Left colon (tissue), 2 donors: ENCODE data around the gene SMIM41. TPM values are rescaled to one million over a fixed set of nuclear protein-coding genes. Genes with fewer than 3 reads are reported as not detected.
A peak's percentile ranks its signal among the peaks of the same experiment; 100 is the strongest.

Experiments
- ATAC-seq: fragments of 200-7000 bp; cut with Tn5 transposase; one replicate; pipeline ENCODE4 v1.9.1; 2020; ENCODE audit warnings: mild to moderate bottlenecking, moderate library complexity
- DNase-seq, 2 donors: peaks; one replicate each; pipeline ENCODE4 v3.0.0-alpha.2; 2020
- intact Hi-C, 2 donors: fragments of 100-400 bp; cut with DNase I in 1 of 2; cut with micrococcal nuclease in 1 of 2; formaldehyde crosslinking; loops; one replicate each; pipeline versions ENCODE4 v1.11.2 to v1.14.0; 2022; cut with DNase I, micrococcal nuclease
- long read RNA-seq: library from polyadenylated mRNA; unstranded; transcript quantifications from one replicate; pipeline ENCODE4 v2.0.0, GENCODE V29; 2021
- total RNA-seq, 2 donors: library from RNA; stranded (reverse); fragmentation: NEBNext Ultra II Directional; extraction: Animal tissue kit (Norgen Biotek cat#: 25700); gene quantifications; one replicate each; pipeline ENCODE4 v1.2.1, GENCODE V29; 2021
- donor health status: DM: no; HTN: no; CAD: no.
- donor health status: DM: yes; HTN: yes; CAD: no.

The SMIM41 gene
- under 1 TPM in 1 of 2 donors, not detected in 1; 0.31 TPM for total RNA-seq
- long read RNA-seq, result 0 reads

DNA sequence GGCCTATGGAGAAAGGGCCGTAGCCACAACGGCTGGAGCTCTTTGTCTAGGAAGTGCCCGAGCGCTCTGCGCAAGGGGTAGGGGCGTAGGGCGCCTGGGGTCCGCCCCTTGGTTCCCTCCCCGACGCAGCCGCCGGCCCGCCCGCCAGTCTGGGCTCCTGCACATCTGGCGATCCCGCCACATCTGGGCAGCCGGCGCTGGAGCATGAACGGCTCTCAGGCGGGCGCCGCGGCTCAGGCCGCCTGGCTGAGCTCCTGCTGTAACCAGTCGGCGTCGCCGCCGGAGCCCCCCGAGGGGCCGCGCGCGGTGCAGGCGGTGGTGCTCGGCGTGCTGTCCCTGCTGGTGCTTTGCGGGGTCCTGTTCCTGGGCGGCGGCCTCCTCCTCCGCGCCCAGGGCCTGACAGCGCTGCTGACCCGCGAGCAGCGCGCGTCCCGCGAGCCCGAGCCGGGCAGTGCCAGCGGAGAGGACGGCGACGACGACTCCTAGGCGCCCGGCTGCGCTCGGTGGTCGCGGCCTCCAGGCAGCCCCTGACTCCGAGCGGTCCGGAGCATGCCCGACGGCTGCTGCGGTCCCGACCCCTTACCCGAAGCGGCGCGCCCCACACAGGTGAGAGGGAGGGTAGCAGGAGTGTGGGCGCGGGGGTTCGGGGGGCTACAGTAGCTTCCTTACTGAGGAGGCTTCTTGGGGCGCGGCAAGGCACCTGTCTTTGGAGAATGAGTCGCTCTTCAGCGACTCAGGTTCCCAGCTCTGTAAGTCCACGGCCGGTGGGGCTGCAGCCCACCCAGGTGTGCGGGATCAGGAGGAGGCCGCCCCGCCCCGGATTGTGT lies at the start of gene SMIM41:
TSS of gene SMIM41 (plus strand) at position 129 of the 827 bp plus-strand sequence. CDS start at position 205, 76 bp downstream.
- DNase-seq (no peak), ATAC-seq (no peak)
- intact Hi-C loops, result loop anchor here (5.0 to 10.0 kb wide), 2 partner anchors 55 to 57 kb away; no protein-coding TSS in a partner anchor

DNA sequence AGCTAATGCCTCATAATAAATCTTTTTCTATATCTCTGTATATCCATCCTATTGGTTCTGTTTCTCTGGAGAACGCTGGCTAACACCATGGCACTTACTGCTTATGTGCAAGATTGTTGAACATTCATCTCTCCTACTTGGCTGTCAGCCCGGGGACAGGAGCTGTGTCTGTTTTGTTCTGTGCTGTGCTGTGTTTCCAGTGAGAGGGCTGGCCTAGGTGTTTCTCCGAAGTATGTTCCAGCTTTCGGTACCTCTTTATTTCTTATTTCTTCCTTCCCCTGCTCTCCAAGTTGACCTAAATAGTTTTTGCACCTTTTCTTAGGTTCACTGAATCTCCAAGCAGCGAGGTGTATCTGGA lies 47.1 kb upstream of the SMIM41 start:
- DNase-seq, result peak; percentile 74 to 83
- intact Hi-C loops, result no loop called here
- ATAC-seq, result peak; percentile 40

DNA sequence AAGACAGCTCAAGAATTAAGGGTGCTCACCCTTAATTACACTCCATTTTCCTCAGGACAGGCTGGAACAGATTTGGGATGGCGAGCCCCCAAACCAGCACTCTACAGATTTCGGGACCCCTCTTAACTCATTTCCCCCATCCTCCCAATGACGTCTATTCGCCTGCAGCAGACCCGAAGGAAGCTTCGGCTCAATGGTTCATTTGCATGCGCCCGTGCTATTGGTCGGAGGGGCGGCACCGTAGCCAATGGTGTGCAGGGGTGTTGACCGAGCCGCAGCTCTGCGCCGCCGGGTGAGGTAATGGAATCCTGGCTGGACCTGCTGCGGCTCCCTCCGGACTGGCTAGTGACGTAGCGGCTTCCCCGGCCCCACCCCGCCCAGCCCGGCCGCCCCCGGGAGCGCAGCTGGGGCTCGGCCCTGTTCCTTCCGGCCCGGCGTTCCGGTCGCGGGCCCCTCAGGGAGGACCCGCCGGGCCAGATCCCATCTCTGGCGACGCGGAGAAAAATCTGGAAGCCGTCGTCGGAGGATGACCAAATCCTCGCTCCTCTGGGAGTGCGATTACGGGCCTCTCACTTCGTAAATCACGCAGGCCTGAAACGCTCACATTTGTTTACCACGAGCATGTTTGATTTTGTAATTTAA lies 46.6 kb upstream of the SMIM41 start:
- peak; percentile 97 to 99 for DNase-seq
- intact Hi-C loops, result no loop called here
- peak; percentile 91 for ATAC-seq

DNA sequence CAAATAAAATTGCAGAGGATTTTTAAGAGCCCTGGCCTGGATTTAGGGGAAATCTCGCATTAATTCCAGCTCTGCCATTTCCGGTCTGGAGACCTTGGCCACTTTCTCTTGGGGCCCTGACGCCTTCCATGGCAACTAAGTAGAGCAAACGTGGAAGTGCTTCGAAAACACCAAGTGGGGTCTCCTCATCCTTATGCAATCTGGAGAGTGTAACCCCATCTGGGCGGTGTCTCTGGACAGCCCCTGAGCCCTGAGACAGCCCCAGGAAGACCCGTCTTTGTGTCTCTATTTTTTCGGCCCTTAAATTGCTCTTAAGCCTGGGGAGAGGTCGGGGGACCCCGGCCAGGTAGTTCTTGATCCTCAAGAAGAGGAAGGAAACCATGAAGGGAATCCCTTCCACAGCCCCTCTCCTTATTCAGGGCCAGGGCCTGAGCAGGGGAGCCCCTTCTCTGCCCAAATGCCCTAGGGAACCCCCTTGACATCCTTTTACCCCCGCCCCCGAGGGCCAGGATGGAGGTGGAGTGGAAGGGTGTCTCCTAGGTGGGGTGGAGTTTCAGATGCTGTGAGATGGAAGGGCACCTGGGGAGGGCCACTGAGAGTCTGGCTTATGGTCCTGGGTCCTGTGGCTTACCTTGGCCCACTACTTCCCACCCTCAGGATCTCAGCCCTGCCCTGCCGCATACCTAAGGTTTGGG lies 45.9 kb upstream of the SMIM41 start:
- DNase-seq, result peak in 1 of 2 donors; percentile 31
- no peak for ATAC-seq
- intact Hi-C loops, result no loop called here

DNA sequence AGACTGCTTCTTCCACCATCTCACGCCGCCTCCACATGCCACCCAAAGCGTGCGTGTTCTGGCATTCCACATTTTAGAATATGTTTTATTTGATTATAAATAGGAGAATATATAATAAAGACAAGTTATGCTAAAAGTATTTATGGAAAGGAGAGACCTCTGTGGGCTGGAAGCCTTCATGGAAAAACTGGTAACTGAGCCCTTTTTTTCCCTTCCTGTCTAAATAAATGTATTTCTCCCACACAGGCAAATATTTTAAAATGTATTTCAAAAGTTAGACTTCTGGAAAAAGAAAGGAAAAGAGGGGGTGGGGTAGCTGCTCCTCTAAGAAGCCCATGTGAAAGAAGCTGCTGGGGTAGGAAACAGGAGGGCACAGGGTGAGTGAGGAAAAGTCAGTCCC lies 44.3 kb upstream of the SMIM41 start:
- no peak for DNase-seq
- no peak for ATAC-seq
- intact Hi-C loops, result no loop called here

DNA sequence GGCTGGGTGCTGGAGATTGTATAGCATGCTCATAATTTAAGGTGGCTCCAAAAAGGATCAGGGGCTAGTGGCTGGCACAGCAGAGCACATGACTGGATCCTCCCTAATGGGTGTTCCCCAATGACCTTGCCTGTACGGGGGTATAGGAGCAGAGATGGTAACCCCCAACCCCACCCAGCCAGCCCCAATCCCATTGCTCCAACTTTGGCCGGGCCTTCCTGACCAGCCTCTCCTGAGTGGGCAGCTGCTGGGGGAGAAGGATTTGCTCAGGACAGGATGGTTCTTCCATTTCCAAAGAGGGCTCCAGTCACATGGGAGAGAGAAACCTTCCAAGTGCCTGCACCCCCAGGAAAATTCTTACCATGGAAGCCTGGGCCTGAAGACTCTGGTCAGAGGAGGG lies 43.6 kb upstream of the SMIM41 start:
- intact Hi-C loops, result no loop called here
- ATAC-seq (no peak), DNase-seq (no peak)

DNA sequence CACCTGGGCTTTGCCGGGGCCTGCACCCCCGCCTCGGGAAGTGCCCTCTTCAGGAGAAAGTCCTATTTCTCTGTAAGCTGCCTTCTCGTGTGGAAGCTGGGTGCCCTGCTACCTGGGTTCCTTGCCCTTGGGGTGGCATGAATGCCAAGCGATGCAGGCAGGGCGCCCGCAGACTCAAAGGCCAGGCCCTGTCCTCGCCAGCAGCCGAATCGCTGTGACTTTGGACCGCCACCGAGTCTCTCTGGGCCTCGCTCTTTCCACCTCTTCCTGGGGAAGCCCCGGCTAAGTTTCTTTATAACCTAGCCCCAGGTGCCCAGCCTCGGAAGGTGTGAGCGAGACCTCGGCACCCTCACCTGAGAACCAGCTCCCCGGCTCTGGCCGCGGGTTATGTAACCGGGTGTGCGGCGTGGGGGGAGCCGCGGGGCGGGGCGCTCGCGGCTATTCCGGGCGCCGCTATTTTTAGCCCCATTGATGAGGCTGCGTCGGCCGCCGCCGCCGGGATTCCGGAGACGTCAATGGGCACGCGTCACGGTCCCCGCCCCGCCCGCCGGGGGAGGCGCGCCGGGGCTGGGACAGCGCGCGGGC lies 42.8 kb upstream of the SMIM41 start:
- DNase-seq (peak; percentile 90 to 92), ATAC-seq (peak; percentile 68)
- intact Hi-C loops, result no loop called here

DNA sequence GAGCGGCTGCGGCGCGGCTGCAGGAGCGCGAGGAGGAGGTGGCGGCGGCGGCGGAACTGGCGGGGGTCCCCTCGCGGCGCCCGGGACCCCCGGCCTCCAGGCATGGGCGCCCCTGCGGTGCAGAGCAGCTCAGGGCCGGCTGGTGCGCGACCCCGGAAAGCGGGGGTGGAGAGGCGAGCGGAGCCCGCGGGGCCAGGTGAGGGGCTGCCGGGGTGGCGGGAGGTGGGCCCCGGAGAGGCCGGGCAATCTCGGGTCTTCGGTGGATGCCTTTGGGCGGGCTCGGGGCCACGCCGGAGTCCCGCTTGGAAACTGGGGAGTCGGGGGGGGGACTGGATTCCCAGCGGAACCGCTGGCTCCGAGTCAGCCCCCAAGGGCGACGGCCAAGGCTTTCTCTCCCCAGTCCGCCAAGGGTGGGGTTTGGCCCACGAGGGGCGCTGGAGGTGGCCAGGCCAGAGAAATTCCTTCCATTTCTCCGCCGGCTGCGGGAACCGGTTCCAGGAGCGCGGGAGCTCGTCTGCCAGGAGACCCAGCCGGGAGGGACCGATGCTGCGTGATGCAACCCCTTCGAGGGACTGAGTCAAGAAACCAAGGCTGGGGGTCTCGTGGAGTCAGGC lies 42.1 kb upstream of the SMIM41 start:
- intact Hi-C loops, result no loop called here
- ATAC-seq, result no peak

DNA sequence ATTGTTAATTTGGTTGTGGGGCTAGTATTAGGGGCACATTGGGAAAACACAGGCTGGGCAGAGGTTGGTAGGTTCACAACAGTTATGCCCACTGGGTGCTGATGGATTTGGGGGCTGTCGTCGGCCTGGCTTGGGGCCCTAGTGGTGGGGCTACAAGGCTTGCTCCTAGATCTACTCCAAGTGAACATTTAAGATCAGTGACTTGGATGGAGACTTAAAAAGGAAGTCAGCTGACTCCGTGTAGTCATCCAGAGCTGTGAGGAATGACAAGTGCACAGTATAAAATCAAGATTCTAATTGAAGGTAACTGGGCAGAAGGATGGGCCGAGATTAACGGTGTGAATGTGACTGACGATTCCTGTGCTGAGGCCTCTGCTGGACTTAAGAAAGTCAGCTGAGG lies 41.1 kb upstream of the SMIM41 start:
- intact Hi-C loops, result no loop called here
- ATAC-seq (no peak), DNase-seq (peak in 1 of 2 donors; percentile 23)

More for the DNA sequence above, 42.1 kb upstream of the SMIM41 start:
- peak in 1 of 2 donors; percentile 57 for DNase-seq

DNA sequence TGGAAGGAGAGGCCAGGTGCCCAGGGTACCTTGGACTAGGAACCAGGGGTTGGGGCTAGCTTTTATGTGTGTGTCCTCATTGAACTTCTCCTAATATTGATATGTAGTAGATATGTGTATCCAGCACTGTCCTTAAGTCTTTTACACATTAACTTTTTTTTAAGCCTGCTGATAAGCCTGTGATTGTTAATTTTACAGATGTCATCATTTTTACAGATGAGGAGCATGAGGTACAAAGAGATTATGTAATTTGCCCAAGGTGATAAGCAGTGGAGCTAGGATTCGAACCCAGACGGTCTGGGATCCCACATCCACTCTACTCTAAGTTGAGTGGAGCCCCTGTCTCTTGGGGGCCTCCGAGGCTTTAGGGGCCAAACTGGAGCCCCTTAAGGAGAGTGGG lies 38.5 kb upstream of the SMIM41 start:
- DNase-seq (no peak), ATAC-seq (no peak)
- intact Hi-C loops, result no loop called here

DNA sequence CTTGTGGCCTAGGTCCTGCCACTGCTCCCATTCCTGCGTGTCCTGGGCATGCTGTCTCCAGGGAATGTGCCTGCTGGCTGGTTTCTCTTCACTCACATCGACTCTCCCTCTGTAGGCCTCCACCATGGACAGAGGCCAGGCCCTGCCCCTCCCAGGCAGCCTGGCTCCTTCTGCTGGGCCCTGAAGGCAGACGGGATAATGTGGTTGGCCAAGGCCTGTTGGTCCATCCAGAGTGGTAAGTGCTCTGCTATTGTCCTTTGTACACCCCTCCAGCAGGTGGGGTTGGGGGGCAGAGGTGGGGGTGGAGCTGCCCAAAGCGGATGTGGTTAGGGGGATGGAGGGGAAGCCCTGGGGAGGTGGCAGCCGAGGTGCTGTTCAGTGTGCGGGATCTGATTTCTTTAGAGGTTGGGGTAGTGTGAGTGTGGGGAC lies 37.8 kb upstream of the SMIM41 start:
- intact Hi-C loops, result no loop called here
- peak in 1 of 2 donors; percentile 26 for DNase-seq
- no peak for ATAC-seq

DNA sequence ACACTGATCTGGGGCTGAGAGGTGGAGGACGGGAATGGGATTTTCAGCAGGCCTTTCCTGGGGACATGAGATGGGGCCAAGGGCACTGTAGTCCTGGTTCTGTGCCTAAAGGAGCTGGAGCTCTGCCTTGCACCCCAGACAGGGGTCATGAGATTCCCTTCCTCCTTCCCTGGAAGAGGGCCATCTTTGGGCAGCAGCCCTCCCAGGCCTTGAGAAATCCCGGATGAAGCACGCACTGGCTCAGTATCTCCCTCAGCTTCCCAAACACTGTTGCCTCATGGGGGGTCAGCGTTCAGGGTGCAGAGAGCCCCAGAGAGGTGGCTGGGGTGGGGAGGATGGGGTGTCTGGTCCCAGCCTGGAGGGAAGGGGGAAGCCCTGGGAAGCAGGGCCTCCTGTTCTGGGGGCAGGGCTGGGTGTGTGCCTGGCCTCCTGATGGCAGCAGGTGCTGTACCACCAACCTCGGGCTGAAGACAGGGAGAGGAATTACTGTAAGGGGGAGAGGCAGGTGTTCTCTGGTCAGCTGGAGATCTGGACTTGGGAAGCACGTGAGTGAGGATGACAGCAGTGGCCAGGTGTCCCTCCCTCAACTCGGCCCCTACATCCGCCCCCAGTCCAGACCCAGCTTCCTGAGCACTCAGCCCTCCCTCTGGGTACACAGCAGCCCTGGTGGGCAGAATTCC lies 36.7 kb upstream of the SMIM41 start:
- DNase-seq (peak in 1 of 2 donors; percentile 20), ATAC-seq (no peak)
- intact Hi-C loops, result no loop called here

DNA sequence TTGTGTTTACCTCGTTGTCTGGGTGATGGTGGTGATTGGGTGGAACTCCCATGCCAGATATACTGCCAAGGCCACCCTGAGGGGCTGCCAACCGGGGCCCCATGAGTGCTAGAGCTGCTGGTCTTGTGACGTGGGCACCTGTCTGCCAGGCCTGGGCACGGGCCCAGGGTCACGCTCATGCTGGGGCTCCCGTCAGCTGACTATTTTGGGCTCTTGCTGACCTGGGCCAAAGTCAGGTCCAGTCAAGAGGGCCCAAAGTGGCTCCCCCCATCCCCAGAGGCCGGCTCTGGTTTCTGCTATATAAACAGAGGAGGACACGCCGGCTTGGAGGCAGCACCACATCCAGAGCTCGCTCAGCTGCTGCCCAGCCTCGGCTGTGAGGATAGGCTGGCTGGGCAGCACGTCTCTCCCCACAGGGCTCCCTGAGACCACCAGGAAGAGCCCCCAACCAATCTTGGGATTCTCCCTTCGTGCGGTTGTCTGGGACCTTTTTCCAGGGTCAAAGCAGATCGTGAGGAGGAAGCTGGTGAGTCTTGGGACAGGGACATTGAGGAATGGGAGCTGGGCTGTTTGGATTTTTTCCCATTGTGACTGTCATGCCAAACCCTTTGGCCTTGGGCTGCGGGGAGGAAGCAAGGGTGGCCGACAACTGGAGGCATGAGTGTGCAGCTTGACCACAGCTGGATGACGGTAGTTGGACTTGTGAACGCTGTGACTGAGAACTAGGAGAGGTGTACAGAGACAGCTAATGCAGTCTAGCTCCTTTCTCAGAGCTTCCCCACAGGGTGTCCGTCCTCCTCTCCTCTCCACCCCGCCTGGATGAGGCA lies 35.9 kb upstream of the SMIM41 start:
- no peak for ATAC-seq
- intact Hi-C loops, result no loop called here
- no peak for DNase-seq

DNA sequence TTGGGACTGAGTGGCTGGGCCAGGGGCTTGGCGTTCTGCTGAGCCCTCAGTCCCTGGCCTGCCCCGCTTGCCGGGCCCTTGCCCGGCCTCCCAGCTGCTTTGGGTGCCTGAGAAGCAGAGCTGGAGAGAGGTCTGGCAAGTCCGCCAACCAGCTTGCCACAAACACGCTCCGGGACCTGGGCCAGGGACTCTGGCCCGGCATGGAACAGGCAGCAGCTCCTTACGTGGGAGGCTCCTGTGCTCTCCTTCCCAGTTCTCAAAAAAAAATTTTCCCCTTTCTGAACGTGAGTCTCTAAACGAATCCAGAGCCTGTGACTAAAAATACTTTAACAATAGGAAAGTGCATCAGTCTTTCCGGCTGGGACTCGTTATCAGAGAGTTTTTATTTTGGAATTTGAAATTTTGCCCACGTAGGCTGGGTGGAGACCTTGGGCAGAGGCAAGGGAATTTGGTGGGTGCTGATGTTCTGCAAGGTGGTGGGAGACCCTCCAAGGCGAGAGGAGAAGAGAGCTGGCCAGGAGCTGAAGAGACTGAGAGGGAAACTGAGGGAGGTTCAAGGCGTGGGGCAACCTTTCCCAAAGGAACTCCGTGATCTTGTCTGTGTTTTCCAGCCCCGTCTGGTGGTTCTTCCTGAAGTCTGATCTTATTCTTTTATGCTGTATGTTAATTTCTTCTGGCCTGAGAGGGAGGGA lies 35.1 kb upstream of the SMIM41 start:
- intact Hi-C loops, result no loop called here
- ATAC-seq, result no peak
- DNase-seq, result peak in 1 of 2 donors; percentile 73

DNA sequence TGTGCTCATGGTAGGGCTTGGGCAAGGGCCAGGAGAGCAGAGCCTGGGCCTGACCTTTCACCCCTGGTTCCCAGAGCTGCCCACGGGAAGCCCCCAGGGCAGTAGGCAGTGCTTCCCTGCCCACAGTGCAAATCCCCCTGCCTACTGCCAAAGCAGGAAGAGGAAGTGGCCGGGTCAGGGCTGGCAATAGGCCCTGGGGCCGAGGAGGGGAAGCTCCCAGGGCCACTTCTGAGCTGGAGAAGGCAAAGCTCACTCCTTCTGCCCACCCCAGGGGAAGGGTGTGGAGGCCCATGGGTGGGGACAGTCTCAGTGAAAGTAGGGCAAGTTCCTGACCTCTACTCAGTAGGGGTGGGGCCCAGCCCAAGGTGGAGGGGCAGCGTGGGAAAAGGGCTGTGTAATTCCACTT lies 33.7 kb upstream of the SMIM41 start:
- DNase-seq, result peak; percentile 76 to 84
- intact Hi-C loops, result no loop called here
- ATAC-seq, result peak; percentile 67

DNA sequence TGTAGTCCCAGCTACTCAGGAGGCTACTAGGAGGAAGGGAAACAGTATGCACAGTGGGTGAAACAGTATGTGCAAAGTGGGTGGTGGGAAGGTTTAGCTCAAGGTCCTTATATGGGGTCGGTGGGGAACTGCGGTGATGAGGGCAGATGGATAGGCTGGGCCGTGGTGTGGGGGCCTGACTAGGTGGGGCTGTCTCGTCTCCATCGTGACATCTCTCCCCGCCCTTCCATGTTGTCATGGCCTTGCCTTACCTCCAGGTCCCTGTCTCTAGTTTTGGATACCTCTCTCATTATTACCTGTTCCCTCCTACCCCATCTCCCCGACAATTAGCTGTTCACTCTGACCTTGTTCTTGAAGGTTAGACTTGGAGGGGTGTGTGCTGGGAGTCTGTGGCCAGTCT lies 32.6 kb upstream of the SMIM41 start:
- DNase-seq, result no peak
- intact Hi-C loops, result no loop called here
- no peak for ATAC-seq

DNA sequence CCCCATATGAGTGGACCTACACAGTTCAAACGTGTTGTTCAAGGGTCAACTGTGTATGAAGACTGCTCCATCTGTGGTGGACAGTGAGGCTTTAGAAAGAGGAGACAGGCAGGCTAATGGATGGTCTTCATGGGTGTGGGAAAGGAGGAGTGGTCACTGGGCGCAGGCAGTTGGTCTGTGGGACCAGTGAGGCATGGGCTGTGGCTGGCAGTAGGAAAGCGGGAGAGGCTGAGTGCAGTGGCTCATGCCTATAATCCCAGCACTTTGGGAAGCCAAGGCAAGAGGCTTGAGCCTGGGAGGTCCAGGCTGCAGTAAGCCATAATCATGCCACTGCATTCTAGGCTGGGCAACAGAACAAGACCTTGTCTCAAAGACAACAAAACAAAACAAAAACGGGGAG lies 30.2 kb upstream of the SMIM41 start:
- ATAC-seq (no peak), DNase-seq (no peak)
- intact Hi-C loops, result no loop called here
